GM18507 (cell line): ENCODE measurements around the gene CD1E.
A peak's percentile ranks its signal among the peaks of the same experiment; 100 is the strongest.
"Not testable (repeated sequence)": the region's sequence is repeated elsewhere in the genome, so short reads cannot be mapped to it uniquely, and the experiment has no call there.

Experiments
- DNase-seq: peaks from one replicate; pipeline ENCODE4 v3.0.0; 2011; ENCODE audit warnings: low read depth; ENCODE audit not compliant: insufficient read length; ENCODE audit errors: extremely low spot score
- FAIRE-seq: peaks from 2 replicates; lab custom pipeline; 2011; peaks lifted over from hg19 to GRCh38; lab: Jason Lieb, UNC

CD1E gene

GRCh38 chr1:158353303-158354075 lies at the start of gene CD1E:
Gene CD1E (plus strand): TSS chr1:158353894. CDS start chr1:158353989, 95 bp downstream.
- no peak for FAIRE-seq
- DNase-seq: no peak

DNA sequence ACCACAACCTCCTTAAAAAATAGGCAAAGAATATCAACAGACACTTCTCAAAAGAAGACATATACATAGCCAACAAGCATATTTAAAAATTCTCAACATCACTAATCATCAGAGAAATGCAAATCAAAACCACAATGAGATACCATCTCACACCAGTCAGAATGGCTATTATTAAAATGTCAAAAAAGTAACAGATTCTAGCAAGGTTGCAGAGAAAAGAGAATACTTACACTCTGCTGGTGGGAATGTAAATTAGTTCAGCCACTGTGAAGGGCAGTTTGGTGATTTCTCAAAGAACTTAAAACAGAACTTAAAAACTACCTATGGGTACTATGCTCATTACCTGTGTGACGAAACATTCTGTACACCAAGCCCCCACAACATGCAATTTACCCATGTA lies 43.1 kb upstream of the CD1E start:
- FAIRE-seq (peak; percentile 24), DNase-seq (no peak)

DNA sequence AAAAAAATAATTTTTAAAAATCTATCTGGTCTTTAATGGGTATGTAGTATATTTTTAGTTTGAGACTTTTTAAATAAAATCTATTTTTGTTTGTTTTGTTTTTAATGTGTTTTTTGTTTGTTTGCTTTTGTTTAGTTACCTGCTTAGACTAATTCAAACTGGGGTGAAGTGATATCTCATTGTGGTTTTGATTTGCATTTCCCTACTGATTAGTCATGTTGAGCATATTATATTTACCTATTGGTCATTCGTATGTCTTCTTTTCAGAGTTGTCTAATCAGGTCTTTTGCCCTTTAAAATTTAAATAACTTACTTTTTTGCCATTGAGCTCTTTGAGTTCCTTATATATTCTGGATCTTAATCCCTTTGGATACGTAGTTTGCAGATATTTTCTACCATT lies 42.6 kb upstream of the CD1E start:
- no peak for DNase-seq
- peak; percentile 76 for FAIRE-seq

GRCh38 chr1:158323866-158324265 lies 29.8 kb upstream of the CD1E start:
- FAIRE-seq (no peak), DNase-seq (no peak)

GRCh38 chr1:158324395-158324794 lies 29.3 kb upstream of the CD1E start:
- DNase-seq (no peak), FAIRE-seq (no peak)

GRCh38 chr1:158327481-158327880 lies 26.2 kb upstream of the CD1E start:
- no peak for DNase-seq
- no peak for FAIRE-seq

DNA sequence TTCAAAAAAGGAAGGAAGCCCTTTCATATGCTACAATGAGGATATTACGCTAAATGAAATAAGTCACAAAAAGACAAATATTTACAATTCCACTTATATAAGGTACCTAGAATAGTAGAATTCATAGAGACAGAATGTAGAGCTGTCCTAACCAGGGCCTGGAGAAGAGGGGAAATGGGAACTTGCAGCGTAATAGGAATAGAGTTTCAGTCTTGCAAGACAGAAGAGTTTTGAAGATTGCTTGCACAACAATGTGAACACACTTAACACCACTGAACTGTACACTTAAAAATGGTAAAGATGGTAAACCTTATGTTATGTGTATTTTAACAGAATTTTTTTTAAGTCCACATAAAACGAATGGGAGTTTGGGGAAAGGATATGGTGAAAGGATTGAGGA lies 25.3 kb upstream of the CD1E start:
- FAIRE-seq (no peak), DNase-seq (no peak)

DNA sequence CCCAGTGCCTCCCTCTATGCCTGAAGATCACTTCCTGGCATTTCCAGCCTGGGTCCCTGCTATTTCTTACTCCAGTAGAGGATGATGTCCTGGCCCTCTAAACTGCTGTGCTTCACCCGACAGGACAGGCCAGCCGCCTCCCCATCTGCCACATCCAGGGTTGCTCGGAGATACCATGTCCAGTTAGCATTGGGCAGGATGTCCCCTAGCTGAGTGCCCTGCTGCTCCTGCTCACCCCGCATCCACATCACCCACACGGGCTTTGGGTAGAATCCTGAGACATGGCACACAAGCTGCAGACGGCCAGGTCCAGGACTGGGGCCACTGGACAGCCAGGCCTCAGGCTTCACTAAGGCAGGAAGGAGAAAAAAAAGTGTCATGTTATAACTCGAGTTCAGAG lies 24.4 kb upstream of the CD1E start:
- no peak for FAIRE-seq
- DNase-seq: no peak

DNA sequence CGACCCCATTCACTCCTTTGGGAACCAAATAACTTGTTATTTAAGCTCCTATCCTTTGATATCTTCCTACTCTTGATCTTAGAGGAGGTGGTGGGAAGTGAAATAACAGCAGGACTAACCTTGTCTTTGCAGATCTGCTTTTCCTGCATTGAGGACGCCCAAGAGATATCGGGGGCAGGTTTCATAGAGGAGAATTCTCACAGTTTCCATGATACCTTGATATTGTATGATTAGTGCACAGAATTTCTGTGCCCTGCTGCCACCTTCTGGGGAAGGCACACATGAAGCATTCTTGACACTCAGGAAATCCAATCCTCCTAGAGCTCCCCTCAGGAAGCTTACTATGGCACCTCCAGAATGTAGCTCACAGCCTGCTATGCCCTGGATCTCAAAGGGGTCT lies 24.0 kb upstream of the CD1E start:
- FAIRE-seq (peak; percentile 55), DNase-seq (no peak)

DNA sequence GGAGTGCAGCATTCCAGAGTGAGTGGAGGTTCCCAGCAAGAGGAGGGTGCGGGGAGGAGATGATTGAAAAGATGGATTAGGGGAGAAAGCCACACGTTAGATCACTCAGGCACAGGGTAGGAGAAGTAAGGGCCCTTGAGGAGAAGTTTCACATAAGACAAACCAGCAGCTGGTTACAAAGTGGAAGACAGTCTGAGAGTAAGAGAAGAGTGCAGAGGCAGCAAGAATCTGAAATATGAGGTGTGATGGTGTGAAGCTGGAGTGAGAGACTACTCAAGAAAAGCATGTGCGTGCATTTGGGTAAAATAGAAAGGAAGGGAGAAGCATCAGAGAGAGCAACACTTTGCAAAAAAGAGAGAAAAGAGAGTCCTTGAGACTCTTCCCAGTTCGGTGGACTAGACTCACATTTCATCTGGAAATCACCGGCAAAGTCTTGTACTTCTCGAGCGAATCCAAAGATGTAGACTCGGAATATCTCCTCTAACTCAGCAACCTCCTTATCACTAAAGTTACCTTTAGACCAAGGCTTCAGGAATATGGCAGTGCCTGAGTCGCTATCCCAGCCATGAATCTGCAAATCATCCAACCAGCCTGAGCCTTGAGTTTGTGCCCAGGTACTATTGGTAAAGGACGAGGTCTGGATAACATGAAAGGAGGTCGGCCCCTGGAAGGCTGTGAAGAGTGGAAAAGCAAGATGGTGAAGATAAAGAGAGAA lies 23.1 kb upstream of the CD1E start:
- no peak for DNase-seq
- no peak for FAIRE-seq

DNA sequence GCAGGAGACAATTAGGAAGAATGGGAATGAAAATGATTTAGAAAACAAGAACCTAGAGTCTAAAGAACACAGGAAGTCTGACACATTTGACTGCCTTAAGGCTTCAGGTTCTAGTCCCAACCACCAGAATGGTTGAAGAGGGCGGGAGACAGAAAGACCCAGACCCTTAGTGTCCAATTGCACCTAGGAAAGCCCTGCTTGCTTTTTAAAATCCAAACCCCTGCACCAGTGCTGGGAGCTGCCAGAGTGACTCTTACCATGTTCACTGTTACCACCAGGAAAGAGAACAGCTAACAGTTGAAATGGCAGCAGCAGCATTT lies 22.6 kb upstream of the CD1E start:
- FAIRE-seq (no peak), DNase-seq (no peak)

GRCh38 chr1:158331481-158332150 lies 22.1 kb upstream of the CD1E start, which contains the start of gene CD1B:
Gene CD1B (minus strand): TSS chr1:158331531. CDS start chr1:158331423, 108 bp downstream.
- DNase-seq: no peak
- no peak for FAIRE-seq

DNA sequence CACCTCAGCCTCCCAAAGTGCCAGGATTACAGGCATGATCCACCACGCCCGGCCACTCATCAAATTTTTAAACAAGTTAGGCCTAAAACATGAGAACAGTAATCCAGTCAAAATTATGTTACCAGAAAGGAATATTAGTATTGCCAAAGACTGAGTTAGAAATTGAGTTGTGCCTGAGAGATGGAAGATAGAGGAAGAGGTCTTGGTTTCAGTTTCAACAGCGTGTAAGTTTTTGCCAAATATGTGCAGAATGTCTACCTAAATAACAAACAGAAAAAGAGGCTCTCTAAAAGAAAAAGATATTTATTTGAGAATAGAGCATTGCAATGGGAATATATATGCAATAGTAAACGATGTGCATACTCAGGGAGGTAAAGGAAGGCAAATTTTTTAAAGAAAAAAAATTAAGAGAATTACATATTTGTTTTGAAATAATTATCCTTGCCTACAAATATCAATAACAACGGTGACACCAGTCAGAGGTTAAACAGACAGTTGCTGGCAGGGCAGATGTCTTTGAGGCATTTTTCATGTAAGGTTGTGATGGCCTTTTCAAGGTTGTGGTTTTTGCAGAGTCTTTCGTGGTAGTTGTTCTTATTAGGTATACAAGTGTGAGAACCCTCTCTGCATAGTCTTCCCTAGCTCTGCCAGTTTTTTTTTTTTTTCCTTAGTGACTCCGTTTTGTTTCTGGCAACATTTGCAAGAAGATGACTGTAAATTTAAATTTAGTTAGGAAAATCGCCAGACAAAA lies 20.1 kb upstream of the CD1E start:
- peak; percentile 9 for FAIRE-seq
- DNase-seq: no peak

DNA sequence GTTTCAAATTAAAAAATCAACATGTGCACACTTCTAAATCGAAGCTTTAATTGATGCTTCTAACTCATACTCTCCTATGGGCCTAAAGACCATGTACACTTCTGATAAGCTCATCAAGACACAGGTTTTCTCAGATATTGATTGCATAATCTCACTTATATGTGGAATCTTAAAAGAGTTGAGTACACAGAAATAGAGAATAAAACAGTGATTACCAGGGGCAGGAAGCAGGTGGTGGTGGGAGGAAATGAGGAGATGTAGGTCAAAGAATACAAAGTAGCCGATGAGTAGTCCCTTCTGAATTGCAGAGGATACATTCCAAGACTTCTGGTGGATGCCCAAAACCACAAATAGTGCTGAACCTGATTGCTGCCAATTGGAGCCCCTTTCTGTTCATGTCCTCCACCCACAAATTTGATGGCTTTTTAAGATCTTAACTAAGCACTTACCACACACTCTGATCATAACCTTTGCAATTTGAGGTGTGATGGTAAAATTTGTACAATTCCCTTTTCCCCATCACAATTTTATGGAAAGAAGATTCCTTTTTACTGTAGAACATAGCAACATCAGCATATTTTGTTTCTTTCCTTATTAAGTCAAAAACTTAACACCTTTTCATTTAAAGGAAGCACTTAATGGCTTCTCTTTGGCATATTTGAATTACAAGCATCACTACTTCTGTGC lies 19.0 kb upstream of the CD1E start:
- FAIRE-seq (no peak), DNase-seq (no peak)

DNA sequence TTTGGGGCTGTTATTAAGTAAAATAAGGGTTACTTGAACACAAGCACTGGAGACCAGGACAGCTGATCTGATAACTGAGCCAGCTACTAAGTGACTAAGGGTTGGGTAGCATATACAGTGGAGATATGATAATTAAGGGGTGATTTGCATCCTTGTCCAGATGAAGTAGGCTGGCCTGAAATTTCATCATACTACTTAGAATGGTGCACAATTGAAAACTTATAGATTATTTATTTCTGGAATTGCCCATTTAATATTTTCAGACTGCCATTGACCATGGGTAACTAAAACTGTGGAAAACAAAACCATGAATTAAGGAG lies 18.5 kb upstream of the CD1E start:
- FAIRE-seq (no peak), DNase-seq (no peak)

GRCh38 chr1:158336413-158336812 lies 17.3 kb upstream of the CD1E start:
- not testable (repeated sequence) for FAIRE-seq, DNase-seq

GRCh38 chr1:158348946-158349345 lies 4.7 kb upstream of the CD1E start:
- DNase-seq, FAIRE-seq: not testable (repeated sequence)

GRCh38 chr1:158354255-158354654 lies 561 bp downstream of the CD1E start:
- DNase-seq (no peak), FAIRE-seq (no peak)

- FAIRE-seq (no peak), DNase-seq (no peak)
Measured at GRCh38 chr1:158355773-158356285, 2.1 kb downstream of the CD1E start.
